ENCODE results near the gene NEFH. TPM values are rescaled to one million over a fixed set of nuclear protein-coding genes. Genes with fewer than 3 reads are reported as not detected.

NEFH gene
- total RNA-seq, result under 1 TPM in 3 of 4 donors, not detected in 1; 0.32 to 0.55 (median 0.37) TPM

GRCh38 chr22:29479417-29480261 lies at the start of gene NEFH:
TSS of gene NEFH (plus strand) at chr22:29480218. CDS start at chr22:29480263, 45 bp downstream.
- Histone ChIP-seq H3K27me3 (peaks cover 60% of the 10 kb centered on the region), H3K27ac (no peak within 1 kb of the TSS), H3K9me3 (no peaks in the 10 kb centered on the region), H3K4me3 (peak within 1 kb of the TSS in 2 of 4 donors; percentile 12 to 32), H3K36me3 (no peaks in the 10 kb centered on the region), H3K4me1 (peaks cover 0 to 22% (median 17%) of the 10 kb centered on the region in 4 donors)
- TF ChIP-seq POLR2A (IDR thresholded peaks at IDR 0.05), result no peak
- TF ChIP-seq EP300 (IDR thresholded peaks at IDR 0.05; ENCODE audit: low read depth), result no peak
- TF ChIP-seq POLR2AphosphoS5 (IDR thresholded peaks at IDR 0.05), result no peak
- no peak for TF ChIP-seq CTCF (IDR thresholded peaks at IDR 0.05)
- in situ Hi-C loops (cut with MboI; ENCODE audit: low pct_ligation_motif_present in 1 of 4, low pct_unique_long_range_greater_than_20kb in 1 of 4, low sequenced_read_pairs in 3 of 4), result no loop called here
- intact Hi-C loops (cut with DNase I; ENCODE audit: low total_unique reads), result no loop called here
- WGBS, 2 donors (ENCODE audit: low coverage in 1 of 2), result 8 to 18% methylated on average over 17 to 44 of the region's 48 CpGs
- DNase-seq, result no peak

- in situ Hi-C loops (cut with MboI; ENCODE audit: low pct_ligation_motif_present in 1 of 4, low pct_unique_long_range_greater_than_20kb in 1 of 4, low sequenced_read_pairs in 3 of 4) (no loop called here), intact Hi-C loops (cut with DNase I; ENCODE audit: low total_unique reads) (loop anchor here (10.0 kb wide), 1 partner anchor 1863 kb away; the partner anchor contains the start of gene PIK3IP1)
- DNase-seq, result no peak
- Histone ChIP-seq H3K27me3 (peaks cover 39% of the 10 kb centered on the region), H3K27ac (no peak overlapping the region), H3K4me1 (no peaks in the 10 kb centered on the region), H3K9me3 (no peaks in the 10 kb centered on the region), H3K4me3 (no peak overlapping the region), H3K36me3 (no peaks in the 10 kb centered on the region)
- no peak for TF ChIP-seq EP300 (IDR thresholded peaks at IDR 0.05; ENCODE audit: low read depth)
- TF ChIP-seq POLR2A (IDR thresholded peaks at IDR 0.05), result no peak
- no peak for TF ChIP-seq CTCF (IDR thresholded peaks at IDR 0.05)
- TF ChIP-seq POLR2AphosphoS5 (IDR thresholded peaks at IDR 0.05), result no peak
- WGBS, 2 donors (ENCODE audit: low coverage in 1 of 2), result 53 to 70% methylated on average over 2 to 5 of the region's 5 CpGs
These were observed 48.0 kb upstream of the NEFH start for GRCh38 chr22:29431986-29432385.

GRCh38 chr22:29433856-29434255 lies 46.2 kb upstream of the NEFH start:
- Histone ChIP-seq H3K4me3 (no peak overlapping the region), H3K27ac (no peak overlapping the region), H3K4me1 (no peaks in the 10 kb centered on the region), H3K27me3 (peaks cover 39% of the 10 kb centered on the region), H3K36me3 (no peaks in the 10 kb centered on the region), H3K9me3 (no peaks in the 10 kb centered on the region)
- WGBS, 2 donors (ENCODE audit: low coverage in 1 of 2), result 94 to 100% methylated on average over 3 of the region's 3 CpGs
- TF ChIP-seq EP300 (IDR thresholded peaks at IDR 0.05; ENCODE audit: low read depth), result no peak
- no peak for TF ChIP-seq POLR2AphosphoS5 (IDR thresholded peaks at IDR 0.05)
- TF ChIP-seq POLR2A (IDR thresholded peaks at IDR 0.05), result no peak
- no peak for TF ChIP-seq CTCF (IDR thresholded peaks at IDR 0.05)
- DNase-seq, result no peak
- intact Hi-C loops (cut with DNase I; ENCODE audit: low total_unique reads), result loop anchor here (10.0 kb wide), 1 partner anchor 1861 kb away; the partner anchor contains the start of gene PIK3IP1
- in situ Hi-C loops (cut with MboI; ENCODE audit: low pct_ligation_motif_present in 1 of 4, low pct_unique_long_range_greater_than_20kb in 1 of 4, low sequenced_read_pairs in 3 of 4), result no loop called here

GRCh38 chr22:29434288-29434687 lies 45.7 kb upstream of the NEFH start:
- no peak for TF ChIP-seq EP300 (IDR thresholded peaks at IDR 0.05; ENCODE audit: low read depth)
- TF ChIP-seq POLR2A (IDR thresholded peaks at IDR 0.05), result no peak
- no peak for TF ChIP-seq POLR2AphosphoS5 (IDR thresholded peaks at IDR 0.05)
- no peak for TF ChIP-seq CTCF (IDR thresholded peaks at IDR 0.05)
- intact Hi-C loops (cut with DNase I; ENCODE audit: low total_unique reads), result loop anchor here (10.0 kb wide), 1 partner anchor 1861 kb away; the partner anchor contains the start of gene PIK3IP1
- DNase-seq, result no peak
- no peak overlapping the region for H3K4me3 ChIP-seq
- no peaks in the 10 kb centered on the region for H3K36me3 ChIP-seq
- no peaks in the 10 kb centered on the region for H3K4me1 ChIP-seq
- H3K27me3 ChIP-seq, result peaks cover 38% of the 10 kb centered on the region
- in situ Hi-C loops (cut with MboI; ENCODE audit: low pct_ligation_motif_present in 1 of 4, low pct_unique_long_range_greater_than_20kb in 1 of 4, low sequenced_read_pairs in 3 of 4), result no loop called here
- no peak overlapping the region for H3K27ac ChIP-seq
- no peaks in the 10 kb centered on the region for H3K9me3 ChIP-seq
- WGBS, 2 donors (ENCODE audit: low coverage in 1 of 2), result 81 to 89% methylated on average over 4 to 7 of the region's 7 CpGs

Measured in transverse colon (tissue), 4 donors.